DMS 273 (cell line): ENCODE measurements around the gene NR2C2.

Experiments
- DNase-seq: peaks from one replicate; lab custom pipeline; 2025; ENCODE audit not compliant: unreplicated experiment; lab: John Stamatoyannopoulos, UW

NR2C2 gene

DNA sequence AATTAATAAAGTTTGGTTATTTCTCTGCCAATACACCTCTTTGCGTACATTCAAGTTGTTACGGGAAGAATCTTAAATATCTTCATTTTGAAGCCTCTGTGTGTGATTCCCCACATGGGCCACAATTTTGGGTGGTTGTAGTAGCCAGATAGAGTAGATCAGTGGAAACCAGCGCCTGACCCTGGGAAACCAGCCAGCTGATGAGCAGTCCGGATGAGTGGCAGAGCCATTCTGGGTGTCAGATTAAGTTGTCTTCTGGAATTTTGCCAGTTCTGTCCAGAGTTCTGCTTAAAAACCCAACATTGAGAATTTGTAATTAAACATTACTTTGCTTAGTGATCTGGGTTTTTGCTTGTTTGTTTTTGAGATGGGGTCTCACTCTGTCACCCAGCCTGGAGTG lies 68.1 kb downstream of the NR2C2 start:
- no peak for DNase-seq

DNA sequence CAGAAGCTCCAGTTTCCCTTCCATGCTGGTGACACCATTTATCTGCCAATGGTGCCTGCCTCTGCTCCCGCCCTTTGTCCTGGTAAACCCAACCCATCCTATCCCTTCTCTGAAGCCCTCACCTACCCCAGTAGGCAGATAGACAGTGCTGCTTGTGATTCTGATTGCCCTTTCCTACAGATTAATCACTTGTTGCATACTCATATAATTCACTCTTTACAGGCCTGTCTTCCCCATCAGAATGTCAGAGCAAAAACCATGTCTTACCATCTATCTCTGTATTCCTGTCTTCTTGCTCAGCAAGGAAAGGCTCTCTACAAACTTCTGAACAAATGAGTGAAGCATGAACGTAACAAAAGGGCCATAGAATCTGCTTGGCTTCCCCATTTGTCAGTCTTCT lies 69.8 kb downstream of the NR2C2 start:
- no peak for DNase-seq

DNA sequence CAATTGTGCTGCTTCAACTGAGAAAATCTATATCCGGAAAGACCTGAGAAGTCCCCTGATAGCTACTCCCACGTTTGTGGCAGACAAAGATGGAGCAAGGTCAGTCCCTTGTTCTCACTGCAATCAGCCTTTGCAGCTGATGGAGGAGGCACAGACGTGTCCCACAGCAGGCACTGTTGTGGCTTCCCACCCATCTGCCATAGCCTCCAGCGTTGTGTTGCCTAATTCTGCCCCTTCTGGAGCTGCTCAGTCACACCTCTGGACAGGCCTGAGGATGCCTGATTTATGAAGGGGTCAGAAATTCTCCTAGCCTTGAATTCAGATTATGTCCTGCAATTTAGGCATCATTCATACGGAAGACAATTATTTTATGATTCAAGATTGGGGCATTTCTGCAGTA lies 75.9 kb downstream of the NR2C2 start:
- DNase-seq, result no peak

DNA sequence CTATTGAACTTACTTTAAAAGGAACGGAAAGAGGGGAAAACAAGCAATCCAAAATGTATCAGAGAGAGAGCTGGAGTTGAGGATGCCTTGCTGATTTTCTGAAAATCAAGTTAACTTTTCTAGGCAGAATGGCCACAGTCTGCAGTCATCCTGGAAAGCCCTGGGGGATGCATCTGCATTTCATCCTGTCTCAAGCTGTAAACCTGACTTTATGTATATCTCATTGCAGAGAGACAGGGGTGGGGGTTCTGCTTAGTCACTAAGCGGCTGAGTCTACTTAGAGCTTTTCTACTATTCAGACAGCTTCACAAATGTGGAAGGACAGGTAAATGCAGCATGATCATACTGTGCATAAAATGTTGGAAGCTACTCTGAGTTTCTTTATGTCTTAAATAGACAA lies 76.3 kb downstream of the NR2C2 start:
- no peak for DNase-seq

DNA sequence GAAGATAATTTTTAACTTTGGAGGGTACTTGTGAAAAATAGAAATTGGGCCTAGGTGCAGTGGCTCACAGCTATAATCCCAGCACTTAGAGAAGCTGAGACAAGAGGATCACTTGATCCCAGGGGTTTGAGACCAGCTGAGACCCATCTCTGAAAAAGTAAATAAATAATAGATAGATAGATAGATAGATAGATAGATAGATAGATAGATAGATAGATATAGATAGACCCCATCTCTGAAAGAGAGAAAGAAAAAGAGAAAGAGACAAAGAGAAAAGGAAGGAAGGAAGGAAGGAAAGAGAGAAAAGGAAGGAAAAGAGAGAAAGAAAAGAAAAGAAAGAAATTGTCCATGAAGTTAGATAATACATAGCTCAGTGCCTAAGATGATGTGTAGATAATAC lies 82.2 kb downstream of the NR2C2 start:
- DNase-seq, result no peak

DNA sequence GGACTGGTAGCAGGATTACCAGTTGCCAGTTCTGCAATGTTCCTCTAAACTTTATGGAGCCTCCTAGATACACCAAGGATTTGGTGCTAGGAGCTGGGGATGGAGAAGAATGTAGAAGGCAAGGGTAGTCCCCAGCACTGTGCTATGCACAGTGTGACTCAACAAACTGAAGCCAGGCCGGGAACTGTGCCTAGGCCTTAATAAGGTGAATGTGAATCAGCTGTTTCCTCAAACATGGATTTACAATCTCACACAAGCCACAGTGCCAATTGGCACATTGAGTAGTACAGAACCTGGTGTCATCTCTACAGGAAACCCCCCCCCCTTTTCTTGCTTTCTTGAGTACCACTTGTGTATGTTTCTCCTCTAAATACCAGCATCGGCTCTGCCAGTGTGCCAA lies 85.3 kb downstream of the NR2C2 start:
- DNase-seq, result no peak

DNA sequence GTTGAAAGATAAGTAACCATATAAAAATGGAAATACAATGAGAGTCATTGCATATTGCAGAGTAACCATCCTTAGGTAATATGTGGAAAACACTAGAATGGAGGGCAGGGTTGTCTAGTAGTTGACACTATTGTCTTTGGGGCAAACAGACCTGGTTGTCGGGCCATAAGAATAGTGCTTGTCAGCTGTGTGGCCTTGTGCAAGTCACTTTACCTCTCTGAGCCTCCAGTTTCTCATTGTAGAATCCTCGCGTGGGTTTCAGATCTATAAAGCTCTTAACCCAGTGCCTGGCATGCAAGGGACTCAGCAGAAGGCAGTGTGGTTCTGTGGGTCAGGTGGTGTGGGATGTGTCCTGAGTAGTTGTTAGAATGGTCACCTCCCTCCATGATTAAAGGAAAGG lies 85.7 kb downstream of the NR2C2 start:
- DNase-seq, result no peak

DNA sequence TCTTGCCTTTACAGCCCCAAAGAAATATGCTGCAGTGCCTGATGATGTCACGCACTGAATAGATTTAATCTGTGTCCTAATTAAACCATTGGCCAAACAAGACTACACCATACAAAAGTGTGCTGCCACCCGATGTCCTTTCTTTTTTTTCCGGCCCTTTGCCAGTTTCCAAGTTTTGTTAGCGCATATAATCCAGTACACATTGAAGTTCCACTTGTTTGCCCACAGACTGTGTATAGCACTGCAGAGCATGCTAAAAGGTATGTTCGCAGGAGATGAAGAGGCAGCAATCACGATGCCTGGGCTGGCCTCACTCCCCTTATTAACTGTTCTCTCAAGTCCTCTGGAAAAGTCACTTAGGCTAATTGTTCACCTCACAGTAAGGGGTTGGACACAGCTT lies 90.9 kb downstream of the NR2C2 start:
- no peak for DNase-seq

DNA sequence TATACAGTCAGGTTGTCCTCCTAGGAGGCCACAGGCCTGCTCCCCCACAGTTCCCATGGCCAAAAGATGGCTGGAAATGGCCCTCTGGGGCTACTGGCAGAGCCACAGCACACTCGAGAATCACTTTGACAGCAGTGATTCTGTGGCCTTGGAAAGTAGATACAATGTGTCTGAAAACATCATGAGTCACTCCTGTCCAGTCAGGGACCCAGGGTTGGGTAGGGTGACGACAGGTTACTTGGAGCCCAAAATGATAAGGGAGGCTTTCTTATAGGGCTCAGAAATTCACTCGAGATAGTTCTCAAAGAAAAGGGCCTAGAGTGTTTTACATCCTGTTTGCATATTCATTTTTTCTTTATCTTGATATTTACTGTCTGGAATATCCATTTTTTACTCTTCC lies 93.5 kb downstream of the NR2C2 start:
- DNase-seq, result no peak

DNA sequence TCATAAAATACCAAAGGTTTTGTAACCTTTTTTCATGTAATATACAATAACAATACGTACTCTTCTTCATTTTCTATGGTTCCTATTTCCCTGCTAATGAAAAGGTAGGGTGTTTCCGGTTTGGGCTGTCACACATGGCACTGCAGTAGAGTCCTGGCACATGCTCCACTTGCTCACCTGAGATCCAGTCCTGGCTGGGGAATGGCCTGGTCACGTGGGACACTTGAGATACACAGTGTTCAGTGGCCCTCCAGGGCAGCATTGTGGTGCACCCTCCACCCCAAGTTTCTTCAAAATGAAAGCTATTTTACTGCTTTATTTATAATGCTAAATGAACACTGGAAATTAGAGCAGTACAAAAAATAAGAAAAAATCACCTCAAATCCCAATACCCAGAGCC lies 94.6 kb downstream of the NR2C2 start:
- DNase-seq, result no peak

DNA sequence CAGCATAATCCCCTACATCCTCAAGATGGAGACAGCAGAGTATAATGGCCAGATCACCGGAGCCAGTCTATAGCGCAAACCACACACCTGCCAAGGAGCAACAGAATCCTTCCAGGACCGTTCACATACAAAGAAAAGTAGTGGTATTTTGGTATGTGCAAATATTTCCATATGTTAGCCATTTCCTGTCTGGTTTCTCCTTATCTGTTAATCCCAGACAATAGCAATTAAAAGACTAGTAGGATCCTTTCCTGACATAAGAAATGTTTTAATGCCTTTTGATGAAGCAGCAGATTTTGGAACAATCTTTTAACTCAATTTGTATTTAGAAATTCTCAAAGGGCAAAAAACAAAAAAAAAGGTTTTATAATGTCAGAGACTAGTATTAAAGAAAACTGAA lies 95.6 kb downstream of the NR2C2 start:
- DNase-seq, result no peak

DNA sequence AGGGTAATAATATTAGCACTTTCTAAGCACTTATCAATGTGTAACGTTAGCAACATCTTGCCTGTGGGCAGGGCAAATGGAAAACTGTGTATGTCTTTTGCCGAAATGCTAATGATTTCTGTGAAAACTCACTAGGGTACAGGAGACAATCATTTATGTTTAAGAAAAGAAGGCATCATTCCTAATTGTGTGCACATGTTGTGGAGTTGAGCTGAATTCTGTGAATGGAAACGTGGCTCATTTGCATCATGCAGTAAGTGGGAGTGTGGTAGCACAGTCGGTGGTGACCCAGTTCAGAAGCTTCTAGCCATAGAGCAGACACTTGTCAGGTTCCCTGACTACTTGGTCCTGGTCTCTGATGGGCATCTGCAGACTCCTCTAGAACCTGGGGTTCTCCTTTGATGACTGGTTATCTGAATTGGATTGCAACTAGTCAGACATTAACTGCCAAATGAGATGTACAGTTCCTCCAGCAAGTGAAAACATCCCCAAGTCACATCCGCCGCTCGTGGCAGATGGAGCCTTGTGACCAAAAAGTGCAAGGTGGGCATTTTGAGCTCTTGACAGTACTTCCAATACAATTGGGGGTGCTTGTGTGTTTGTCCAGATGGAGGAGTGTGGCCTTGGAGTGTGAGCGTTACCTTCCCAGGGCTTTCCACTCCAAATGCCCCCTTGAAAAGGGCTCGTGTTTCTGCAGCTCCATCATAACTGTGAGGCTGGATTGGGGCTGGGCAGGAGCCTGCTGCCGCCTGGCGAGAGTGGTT lies 96.2 kb downstream of the NR2C2 start:
- no peak for DNase-seq

DNA sequence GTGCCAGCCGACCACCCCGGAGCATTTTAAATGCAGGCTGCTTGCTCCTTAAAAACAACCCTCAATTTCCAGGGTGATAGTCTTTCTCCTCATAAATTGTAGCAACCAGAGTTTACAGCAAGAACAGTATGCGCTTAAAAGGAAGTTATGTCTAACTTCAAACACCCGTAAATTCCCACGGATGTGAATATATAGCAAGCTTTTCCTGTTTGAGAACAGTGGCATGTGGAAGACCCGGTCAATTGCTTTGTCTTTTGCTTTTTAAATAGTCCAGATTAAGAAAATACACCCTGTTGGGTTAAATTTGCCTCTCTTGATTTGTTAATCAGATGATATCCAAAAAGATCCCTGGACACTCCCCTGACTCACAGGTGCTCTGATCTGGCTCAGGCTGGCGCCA lies 96.9 kb downstream of the NR2C2 start:
- DNase-seq, result peak; percentile 13

DNA sequence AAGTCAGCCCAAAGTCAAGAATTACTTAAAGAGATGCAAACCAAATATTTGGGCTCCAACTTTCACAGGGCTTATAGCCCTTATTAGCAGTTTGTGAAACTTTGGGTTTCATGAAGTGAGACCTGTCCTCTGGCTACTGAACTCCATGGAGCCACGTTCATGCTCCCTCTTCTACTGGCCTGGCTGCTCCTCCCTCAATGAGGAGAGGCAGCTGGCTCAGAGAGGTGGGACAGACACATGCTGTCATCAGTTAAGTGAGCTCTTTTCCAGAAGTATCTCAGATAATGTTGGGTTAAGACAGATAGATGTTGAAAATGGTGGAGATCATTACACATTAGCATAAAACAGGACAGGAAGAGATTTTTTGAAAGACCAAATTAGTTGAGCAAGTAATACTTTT lies 98.3 kb downstream of the NR2C2 start:
- no peak for DNase-seq

DNA sequence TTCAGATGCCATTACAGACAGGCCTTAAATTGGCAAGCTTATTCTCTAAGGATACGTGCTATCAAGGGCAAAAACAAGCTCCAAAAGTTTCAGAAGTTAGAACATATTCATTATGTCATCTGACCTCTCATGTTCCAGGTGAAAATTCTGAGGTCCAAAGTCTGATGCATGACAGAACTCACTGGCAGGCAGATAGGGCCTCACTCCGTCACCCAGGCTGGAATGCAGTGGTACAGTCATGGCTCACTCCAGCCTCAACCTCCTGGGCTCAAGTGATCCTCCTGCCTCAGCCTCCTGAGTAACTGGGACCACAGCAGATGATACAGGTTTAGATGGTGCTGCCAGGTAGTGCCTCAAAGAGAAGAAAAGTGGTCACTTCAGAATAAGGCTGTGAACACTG lies 102.2 kb downstream of the NR2C2 start:
- DNase-seq, result no peak

DNA sequence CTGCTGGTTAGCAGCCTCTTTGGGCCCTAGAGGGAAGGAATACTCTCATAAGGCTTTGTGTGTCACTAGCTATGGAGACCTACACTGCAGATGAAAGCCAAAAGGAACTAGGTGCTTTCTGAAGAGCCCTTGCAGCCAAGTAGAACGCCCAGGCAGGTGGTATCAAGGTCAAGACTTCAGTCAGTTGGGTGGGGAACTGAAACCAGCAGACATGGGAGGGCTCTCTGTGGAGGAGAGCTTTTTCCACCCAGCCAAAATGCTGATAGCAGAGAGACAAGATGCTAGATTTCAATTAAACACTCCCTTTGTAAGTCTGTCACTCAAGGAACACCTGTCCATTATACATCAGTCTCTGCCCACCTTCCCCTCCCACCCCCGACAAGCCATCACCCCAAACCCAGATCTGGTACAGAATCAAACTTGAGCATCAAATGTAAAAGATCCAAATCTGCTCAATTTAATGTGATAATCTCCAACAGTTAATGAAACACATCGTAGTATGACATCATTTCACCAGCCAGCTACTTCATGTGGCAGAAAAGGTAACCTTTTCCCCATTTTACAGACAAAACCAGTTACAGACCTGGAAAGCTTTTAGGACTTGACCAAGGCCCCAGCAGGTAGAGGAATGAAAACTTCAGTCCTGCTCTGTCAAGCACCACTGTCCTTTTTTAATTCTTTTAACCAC lies 103.2 kb downstream of the NR2C2 start:
- no peak for DNase-seq

DNA sequence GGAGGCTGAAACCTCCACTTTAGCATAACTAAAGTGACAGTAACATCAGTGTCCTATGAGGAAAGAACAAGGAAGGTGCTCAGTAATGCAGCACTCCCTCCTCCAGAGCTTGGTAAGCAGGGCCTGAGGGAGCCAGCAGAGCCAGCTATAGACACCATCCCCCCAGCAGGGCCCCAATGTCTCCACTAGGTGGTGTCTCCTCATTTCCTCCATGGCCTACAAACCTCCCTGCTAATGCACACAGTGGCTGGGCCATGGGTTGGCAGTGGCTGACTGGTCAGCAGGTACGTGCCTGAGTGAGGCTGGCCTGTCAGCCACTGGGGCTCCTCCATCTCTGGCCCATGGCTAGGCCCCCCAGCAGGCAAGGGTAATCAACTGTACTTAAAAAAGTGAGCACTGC lies 104.1 kb downstream of the NR2C2 start:
- peak; percentile 55 for DNase-seq

DNA sequence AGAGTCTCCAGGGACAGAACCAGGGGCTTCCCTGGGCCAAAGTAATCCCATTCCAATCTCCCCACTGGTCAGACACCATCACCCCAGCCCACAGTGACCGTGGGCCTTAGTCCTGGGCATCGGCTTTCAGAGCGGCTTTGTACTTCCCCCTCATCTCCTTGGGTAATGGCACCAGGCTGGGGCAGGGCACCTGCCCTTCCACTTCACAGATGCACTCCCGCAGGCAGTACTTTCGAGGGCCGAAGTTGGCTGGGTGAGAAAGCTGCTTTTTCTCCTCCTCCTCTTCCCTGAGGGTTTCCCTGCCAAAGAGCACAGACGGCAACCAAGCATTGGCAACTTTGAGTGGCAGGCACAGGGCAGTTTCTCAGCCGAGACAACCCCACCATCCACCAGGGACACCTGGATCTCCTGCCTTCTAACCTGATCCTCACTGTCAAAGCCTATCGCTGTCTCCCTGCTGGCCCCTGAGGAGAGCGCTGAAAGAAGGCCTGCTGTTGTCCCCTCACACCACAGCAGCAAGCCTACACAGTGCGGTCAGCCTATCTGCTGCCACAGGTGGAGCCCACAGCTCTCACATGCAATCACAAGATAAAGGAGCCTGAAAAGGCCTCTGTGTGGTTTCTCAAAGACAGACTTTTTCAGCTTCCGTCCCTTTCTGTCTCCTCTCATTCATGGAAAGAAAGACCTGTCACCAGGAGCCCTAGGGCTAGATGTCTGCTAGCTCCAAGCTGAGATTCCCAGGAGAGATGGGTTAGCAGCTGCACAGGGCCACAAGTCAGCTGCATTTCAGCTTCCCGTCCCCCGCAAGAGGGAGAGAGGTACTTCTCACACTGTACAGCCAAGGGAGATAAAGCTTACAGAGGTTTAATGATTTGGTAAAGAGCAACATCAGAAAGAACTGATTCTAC lies 105.2 kb downstream of the NR2C2 start:
- DNase-seq, result no peak

DNA sequence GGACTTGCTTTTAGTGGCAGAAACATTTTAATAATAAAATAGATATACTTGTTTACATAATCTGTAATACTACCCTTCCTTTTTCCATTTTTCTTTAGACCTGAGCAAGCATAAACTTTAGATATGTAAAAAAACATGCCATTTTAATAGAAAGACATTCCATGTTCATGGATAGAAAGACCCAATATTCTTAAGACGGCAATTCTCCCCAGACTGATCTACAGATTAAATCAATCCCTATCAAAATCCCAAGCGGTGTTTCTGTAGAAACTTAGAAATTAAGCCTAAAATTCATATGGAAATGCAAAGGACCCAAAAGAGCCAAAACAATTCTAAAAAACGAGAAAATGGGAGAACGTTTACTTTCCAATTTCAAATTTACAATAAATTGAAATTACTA lies 106.2 kb downstream of the NR2C2 start:
- no peak for DNase-seq

DNA sequence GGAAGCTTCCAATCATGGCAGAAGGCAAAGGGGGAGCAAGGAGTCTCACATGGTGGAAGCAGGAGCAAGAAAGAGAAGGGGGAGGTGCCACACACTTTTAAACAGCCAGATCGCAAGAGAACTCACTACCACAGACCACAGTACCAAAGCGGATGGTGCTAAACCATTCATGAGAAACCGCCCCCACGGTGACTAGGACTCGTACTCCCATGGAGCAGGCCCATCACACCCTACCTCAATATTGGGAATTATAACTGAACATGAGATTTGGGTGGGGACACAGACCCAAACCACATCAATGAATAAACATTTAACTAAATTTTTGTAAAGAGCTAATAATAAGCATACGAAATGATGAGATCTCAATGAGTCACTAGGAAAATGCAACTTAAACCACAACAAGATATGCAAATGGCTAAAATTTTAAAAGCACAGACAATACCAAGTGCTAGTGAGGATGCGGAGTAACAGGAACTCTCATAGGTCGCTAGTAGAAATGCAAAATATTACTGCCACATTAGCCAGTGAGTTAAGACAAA lies 107.7 kb downstream of the NR2C2 start:
- no peak for DNase-seq

DNA sequence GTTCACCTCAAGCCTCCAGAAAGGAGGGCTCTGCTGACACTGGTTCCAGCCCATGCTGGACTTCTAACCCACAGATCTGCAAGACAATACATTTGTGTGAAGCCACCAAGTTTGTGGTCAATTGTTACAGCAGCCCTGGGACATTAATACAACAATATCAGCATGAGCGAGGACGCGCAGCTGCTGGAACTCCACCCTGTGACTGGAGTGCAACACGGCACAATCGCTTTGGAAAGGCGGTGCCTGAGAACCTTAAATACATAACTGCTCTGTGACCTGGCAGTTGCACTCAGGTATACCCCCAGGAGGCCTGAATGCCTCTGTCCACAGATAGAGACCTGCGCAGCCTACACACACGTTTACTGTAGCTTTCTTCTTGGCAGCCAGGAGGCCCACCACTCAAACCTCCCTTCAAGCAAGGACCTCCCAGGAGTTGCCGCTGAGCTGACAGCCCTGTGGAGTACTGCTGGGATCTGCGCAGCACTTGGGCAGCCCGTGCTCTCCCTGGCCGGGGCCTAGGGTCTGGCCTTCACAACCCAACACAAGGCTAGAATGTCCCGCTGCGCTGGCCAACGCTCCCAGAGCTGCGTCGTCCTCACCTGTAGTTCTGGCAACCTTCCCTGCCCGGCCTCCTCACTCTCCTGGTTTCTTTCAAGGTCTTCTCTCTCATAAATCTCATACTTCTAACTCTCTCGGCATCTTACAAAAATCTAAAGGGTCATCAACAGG lies 109.5 kb downstream of the NR2C2 start:
- DNase-seq, result no peak
